Naive B cell (primary cell): ENCODE measurements around the gene PRR12. TPM values are rescaled to one million over a fixed set of nuclear protein-coding genes. Genes with fewer than 3 reads are reported as not detected.
A peak's percentile ranks its signal among the peaks of the same experiment; 100 is the strongest.

Experiments
- ATAC-seq, 2 donors: fragments of 150-1000 bp; cut with Tn5 transposase; 2 replicates each; pipeline ENCODE4 v1.10.0; 2021; ENCODE audit warnings: low read depth in 2 of 2, mild to moderate bottlenecking in 2 of 2, moderate library complexity in 2 of 2
- DNase-seq: peaks from one replicate; pipeline ENCODE4 v3.0.0; 2022
- H3K27ac Mint-ChIP-seq, 6 donors: one replicate each; pipeline ENCODE4 v1.8.0; 2020 to 2022; ENCODE audit warnings: mild to moderate bottlenecking in 6 of 6, mixed read lengths in 6 of 6, moderate library complexity in 5 of 6, inconsistent platforms in 2 of 6
- H3K27me3 Mint-ChIP-seq, 3 donors: one replicate each; pipeline ENCODE4 v1.8.0; 2021 to 2022; ENCODE audit warnings: mixed read lengths in 3 of 3, mild to moderate bottlenecking in 1 of 3
- H3K36me3 Mint-ChIP-seq, 2 donors: one replicate each; pipeline ENCODE4 v1.8.0; 2020 to 2022; ENCODE audit warnings: mixed read lengths in 2 of 2, inconsistent platforms in 1 of 2, mild to moderate bottlenecking in 1 of 2
- H3K4me1 Mint-ChIP-seq, 3 donors: one replicate each; pipeline ENCODE4 v1.8.0; 2020 to 2022; ENCODE audit warnings: mixed read lengths in 3 of 3, inconsistent platforms in 1 of 3, mild to moderate bottlenecking in 1 of 3, moderate library complexity in 1 of 3
- H3K4me3 Mint-ChIP-seq, 8 donors: one replicate each; pipeline ENCODE4 v1.8.0; 2020 to 2022; ENCODE audit warnings: mild to moderate bottlenecking in 8 of 8, mixed read lengths in 8 of 8, moderate library complexity in 8 of 8, inconsistent platforms in 2 of 8
- H3K9me3 Mint-ChIP-seq, 7 donors: one replicate each; pipeline ENCODE4 v1.8.0; 2020 to 2022; ENCODE audit warnings: mixed read lengths in 7 of 7, mild to moderate bottlenecking in 5 of 7, inconsistent platforms in 2 of 7, moderate library complexity in 1 of 7
- polyA plus RNA-seq, 6 donors: library from polyadenylated mRNA; unstranded; fragments of 300-500 nt; fragmentation: Illumina TruSeq; gene quantifications; one replicate each; pipeline ENCODE4 v1.2.3, GENCODE V29; 2021; ENCODE audit warnings: low read depth in 6 of 6

PRR12 gene
- polyA plus RNA-seq, 6 donors from 2014 or later, result 0.09 to 0.77 (median 0.29) TPM

- Mint-ChIP-seq H3K9me3 (no peaks in the 10 kb centered on the region), H3K4me3 (peak overlapping the region; percentile 93 to 99 (median 98)), H3K27ac (peak overlapping the region; percentile 91 to 98 (median 96)), H3K36me3 (peaks cover 0 to 8% of the 10 kb centered on the region in 2 donors), H3K27me3 (no peaks in the 10 kb centered on the region), H3K4me1 (peaks cover 32 to 48% (median 42%) of the 10 kb centered on the region in 3 donors)
- DNase-seq (peak; percentile 74), ATAC-seq (peak; percentile 48 to 51)
Measured at GRCh38 chr19:49664171-49665035, 73.4 kb downstream of the PRR12 start.

- ATAC-seq, result no peak
- Mint-ChIP-seq H3K4me1 (peaks cover 32 to 46% (median 42%) of the 10 kb centered on the region in 3 donors), H3K9me3 (no peaks in the 10 kb centered on the region), H3K27me3 (no peaks in the 10 kb centered on the region), H3K36me3 (peaks cover 0 to 8% of the 10 kb centered on the region in 2 donors), H3K4me3 (peak overlapping the region; percentile 93 to 99 (median 98)), H3K27ac (peak overlapping the region; percentile 91 to 98 (median 96))
- DNase-seq, result no peak
Measured at GRCh38 chr19:49665036-49665350, 74.0 kb downstream of the PRR12 start.

GRCh38 chr19:49665351-49666119 lies 74.6 kb downstream of the PRR12 start, which contains the start of the genes BCL2L12 and IRF3:
BCL2L12 (plus strand) TSS chr19:49665933; CDS start chr19:49666693, 760 bp downstream.
IRF3 (minus strand) TSS chr19:49665857; CDS start chr19:49664838, 1,019 bp downstream.
- Mint-ChIP-seq H3K9me3 (no peaks in the 10 kb centered on the region), H3K27ac (peak within 1 kb of the TSS; percentile 91 to 98 (median 96)), H3K36me3 (peaks cover 0 to 8% of the 10 kb centered on the region in 2 donors), H3K4me3 (peak within 1 kb of the TSS; percentile 93 to 99 (median 98)), H3K4me1 (peaks cover 32 to 42% (median 42%) of the 10 kb centered on the region in 3 donors), H3K27me3 (no peaks in the 10 kb centered on the region)
- peak; percentile 98 for DNase-seq
- peak; percentile 90 to 92 for ATAC-seq

GRCh38 chr19:49666120-49666444 lies 75.1 kb downstream of the PRR12 start:
- no peaks in the 10 kb centered on the region for H3K27me3 Mint-ChIP-seq
- peak overlapping the region in 5 of 6 donors; percentile 33 to 98 (median 96) for H3K27ac Mint-ChIP-seq
- no peaks in the 10 kb centered on the region for H3K9me3 Mint-ChIP-seq
- no peak for DNase-seq
- peak; percentile 1 to 7 for ATAC-seq
- peak overlapping the region; percentile 93 to 99 (median 98) for H3K4me3 Mint-ChIP-seq
- H3K4me1 Mint-ChIP-seq, result peaks cover 32 to 42% (median 42%) of the 10 kb centered on the region in 3 donors
- H3K36me3 Mint-ChIP-seq, result peaks cover 0 to 8% of the 10 kb centered on the region in 2 donors

GRCh38 chr19:49667473-49667872 lies 76.5 kb downstream of the PRR12 start:
- no peaks in the 10 kb centered on the region for H3K9me3 Mint-ChIP-seq
- no peak for DNase-seq
- no peak for ATAC-seq
- peak overlapping the region in 5 of 8 donors; percentile 40 to 99 (median 93) for H3K4me3 Mint-ChIP-seq
- no peak overlapping the region for H3K27ac Mint-ChIP-seq
- H3K4me1 Mint-ChIP-seq, result peaks cover 39 to 51% (median 49%) of the 10 kb centered on the region in 3 donors
- H3K27me3 Mint-ChIP-seq, result no peaks in the 10 kb centered on the region
- peaks cover 0 to 8% of the 10 kb centered on the region in 2 donors for H3K36me3 Mint-ChIP-seq

- Mint-ChIP-seq H3K36me3 (peaks cover 0 to 8% of the 10 kb centered on the region in 2 donors), H3K27ac (no peak overlapping the region), H3K27me3 (no peaks in the 10 kb centered on the region), H3K9me3 (no peaks in the 10 kb centered on the region), H3K4me3 (peak overlapping the region in 1 of 8 donors; percentile 35), H3K4me1 (peaks cover 41 to 49% (median 45%) of the 10 kb centered on the region in 3 donors)
- DNase-seq, result no peak
- no peak for ATAC-seq
Measured at GRCh38 chr19:49669516-49669915, 78.5 kb downstream of the PRR12 start.

GRCh38 chr19:49672131-49672919 lies 81.3 kb downstream of the PRR12 start:
- H3K27ac Mint-ChIP-seq, result peak overlapping the region in 4 of 6 donors; percentile 39 to 89 (median 64)
- peaks cover 27 to 44% (median 29%) of the 10 kb centered on the region in 3 donors for H3K4me1 Mint-ChIP-seq

More at GRCh38 chr19:49672131-49672919, 81.3 kb downstream of the PRR12 start:
- Mint-ChIP-seq H3K27me3 (no peaks in the 10 kb centered on the region), H3K4me3 (peak overlapping the region in 7 of 8 donors; percentile 25 to 82 (median 72)), H3K36me3 (no peaks in the 10 kb centered on the region), H3K9me3 (no peaks in the 10 kb centered on the region)
- ATAC-seq (no peak), DNase-seq (peak; percentile 68)

Other genes starting within 250 kb of the PRR12 start
- 1 to 10 TPM in 5 of 6 donors, under 1 TPM in 1; 0.80 to 5.4 (median 3.0) TPM for gene TEAD2, start 228.8 kb upstream of the PRR12 start, polyA plus RNA-seq
- 1 to 10 TPM in 1 of 6 donors, under 1 TPM in 2, not detected in 3; 0.55 to 2.8 (median 0.82) TPM for gene DKKL1, start 227.3 kb upstream of the PRR12 start, polyA plus RNA-seq
- gene KASH5, start 202.9 kb upstream of the PRR12 start, polyA plus RNA-seq, result not detected
- gene PTH2, start 167.7 kb upstream of the PRR12 start, polyA plus RNA-seq, result not detected
- not detected for gene GFY, start 165.8 kb upstream of the PRR12 start, polyA plus RNA-seq
- gene SLC17A7, start 149.7 kb upstream of the PRR12 start, polyA plus RNA-seq, result not detected
- 10 to 100 TPM; 70.3 to 95.3 (median 79.0) TPM for gene PIH1D1, start 139.4 kb upstream of the PRR12 start, polyA plus RNA-seq
- gene ALDH16A1, start 138.0 kb upstream of the PRR12 start, polyA plus RNA-seq, result 100 to 1,000 TPM in 1 of 6 donors, 10 to 100 TPM in 5; 54.2 to 103 (median 74.6) TPM
- gene FLT3LG, start 117.0 kb upstream of the PRR12 start, polyA plus RNA-seq, result 10 to 100 TPM in 5 of 6 donors, 1 to 10 TPM in 1; 9.5 to 15.0 (median 11.4) TPM
- 1,000 to 10,000 TPM; 1,519 to 3,103 (median 2,606) TPM for gene RPL13A, start 103.6 kb upstream of the PRR12 start, polyA plus RNA-seq
- gene RPS11, start 94.7 kb upstream of the PRR12 start, polyA plus RNA-seq, result 1,000 to 10,000 TPM; 2,581 to 3,900 (median 3,339) TPM
- 10 to 100 TPM; 56.7 to 69.7 (median 62.7) TPM for gene FCGRT, start 78.5 kb upstream of the PRR12 start, polyA plus RNA-seq
- gene RCN3, start 63.2 kb upstream of the PRR12 start, polyA plus RNA-seq, result under 1 TPM in 2 of 6 donors, not detected in 4; 0.17 to 0.43 TPM
- 100 to 1,000 TPM in 5 of 6 donors, 10 to 100 TPM in 1; 89.5 to 136 (median 113) TPM for gene NOSIP, start 10.6 kb upstream of the PRR12 start, polyA plus RNA-seq
- gene PRRG2, start 9.9 kb upstream of the PRR12 start, polyA plus RNA-seq, result under 1 TPM in 5 of 6 donors, not detected in 1; 0.20 to 0.79 (median 0.62) TPM
- 10 to 100 TPM; 16.6 to 24.9 (median 19.9) TPM for gene RRAS, start 49.0 kb downstream of the PRR12 start, polyA plus RNA-seq
- 1 to 10 TPM in 3 of 6 donors, under 1 TPM in 2, not detected in 1; 0.84 to 2.9 (median 1.1) TPM for gene SCAF1, start 51.0 kb downstream of the PRR12 start, polyA plus RNA-seq
- 10 to 100 TPM; 39.3 to 60.5 (median 52.4) TPM for gene IRF3, start 74.7 kb downstream of the PRR12 start, polyA plus RNA-seq
- gene BCL2L12, start 74.8 kb downstream of the PRR12 start, polyA plus RNA-seq, result 10 to 100 TPM in 4 of 6 donors, 1 to 10 TPM in 2; 8.0 to 12.7 (median 10.6) TPM
- gene PRMT1, start 86.1 kb downstream of the PRR12 start, polyA plus RNA-seq, result 100 to 1,000 TPM; 175 to 363 (median 192) TPM
- under 1 TPM in 4 of 6 donors, not detected in 2; 0.19 to 0.47 (median 0.26) TPM for gene ADM5, start 98.4 kb downstream of the PRR12 start, polyA plus RNA-seq
- not detected for gene CPT1C, start 99.9 kb downstream of the PRR12 start, polyA plus RNA-seq
- gene TSKS, start 172.1 kb downstream of the PRR12 start, polyA plus RNA-seq, result under 1 TPM in 1 of 6 donors, not detected in 5; 0.18 TPM
- 1 to 10 TPM; 3.9 to 8.0 (median 5.0) TPM for gene AP2A1, start 175.8 kb downstream of the PRR12 start, polyA plus RNA-seq
- 1 to 10 TPM; 4.7 to 8.4 (median 5.7) TPM for gene FUZ, start 222.1 kb downstream of the PRR12 start, polyA plus RNA-seq
- gene MED25, start 227.1 kb downstream of the PRR12 start, polyA plus RNA-seq, result 10 to 100 TPM; 21.2 to 49.7 (median 28.9) TPM